NCI-H524 (cell line): ENCODE measurements around the gene HSH2D.

Experiments used
- DNase-seq, 2 experiments: peaks; one replicate each; lab custom pipeline; 2025; lab: John Stamatoyannopoulos, UW

HSH2D gene

DNA sequence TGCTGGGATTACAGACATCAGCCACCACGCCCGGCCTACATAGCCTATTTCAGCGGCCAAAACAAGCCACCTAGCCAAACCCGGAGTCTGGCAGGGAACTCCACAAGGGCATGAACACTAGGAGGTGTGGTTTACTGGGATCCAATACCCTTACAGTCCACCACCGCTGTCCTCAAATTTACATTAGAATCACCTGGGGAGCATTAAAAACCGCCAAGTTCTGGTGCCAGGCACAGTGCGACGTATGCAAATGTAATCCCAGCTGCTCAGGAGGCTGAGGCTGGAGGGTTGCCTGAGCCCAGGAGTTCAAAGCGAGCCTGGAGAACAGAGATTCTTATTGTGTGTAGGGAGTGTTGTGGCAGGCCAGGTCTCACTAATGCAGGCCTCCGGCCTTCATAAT lies 50.0 kb downstream of the HSH2D start:
- no peak for DNase-seq

DNA sequence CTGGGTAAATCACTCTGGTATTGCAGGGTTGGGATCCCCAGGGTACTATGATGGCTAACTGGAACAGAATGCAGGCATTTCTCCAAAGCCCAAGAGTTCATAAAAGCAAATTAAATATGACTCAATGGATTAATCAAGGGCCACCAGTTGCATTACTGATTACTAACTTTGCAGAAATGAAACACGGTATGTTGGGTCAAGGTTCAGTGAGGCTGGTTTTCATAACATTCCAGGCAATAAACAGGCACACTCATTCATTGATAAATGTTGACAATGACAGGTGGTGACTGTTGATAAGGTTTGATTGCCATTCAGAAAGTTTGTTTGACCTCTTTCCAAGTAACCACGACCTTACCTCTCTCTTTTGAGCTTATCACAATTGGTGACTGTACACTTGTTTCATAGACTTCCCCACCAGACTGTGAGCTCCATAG lies 53.7 kb downstream of the HSH2D start:
- no peak for DNase-seq

DNA sequence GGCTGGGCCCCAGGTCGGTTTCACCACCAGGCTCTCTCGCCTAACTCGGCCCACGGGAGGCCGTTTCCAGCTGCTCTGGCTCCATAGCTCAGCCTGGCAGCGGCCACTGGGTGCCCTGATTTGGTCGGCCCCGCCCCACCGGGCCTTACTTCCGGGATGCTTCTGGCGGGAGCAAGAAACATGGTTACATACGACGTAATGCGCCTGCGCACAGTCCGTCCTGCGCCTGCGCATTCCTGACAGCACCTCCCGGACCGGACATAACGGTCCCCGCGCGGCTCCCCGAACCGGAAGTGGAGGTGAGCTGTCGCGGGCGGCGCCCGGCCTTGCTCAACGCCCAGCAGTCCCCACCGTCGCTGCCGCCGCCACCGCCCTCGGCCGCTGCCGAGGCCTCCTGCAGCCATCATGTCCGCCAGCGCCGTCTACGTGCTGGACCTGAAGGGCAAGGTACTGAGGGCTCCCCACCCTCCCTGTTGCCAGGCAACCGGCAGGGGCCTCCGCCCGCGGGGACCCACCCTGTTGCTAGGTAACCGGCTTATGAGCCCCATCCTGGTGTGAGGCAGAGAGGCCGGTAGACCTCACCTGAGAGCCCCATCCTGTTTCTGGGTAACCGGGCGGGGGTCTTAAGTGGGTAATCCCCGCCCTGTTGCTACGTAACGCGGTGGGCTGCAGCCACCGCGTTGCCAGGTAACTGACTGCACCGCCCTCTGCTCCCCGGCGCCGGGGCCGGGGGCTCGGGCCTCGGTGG lies 54.3 kb downstream of the HSH2D start, which contains the start of gene AP1M1:
AP1M1 (plus strand) TSS at position 290 of the 748 bp plus-strand sequence; CDS start at position 406, 116 bp downstream.
- DNase-seq, result peak; percentile 98 to 99

DNA sequence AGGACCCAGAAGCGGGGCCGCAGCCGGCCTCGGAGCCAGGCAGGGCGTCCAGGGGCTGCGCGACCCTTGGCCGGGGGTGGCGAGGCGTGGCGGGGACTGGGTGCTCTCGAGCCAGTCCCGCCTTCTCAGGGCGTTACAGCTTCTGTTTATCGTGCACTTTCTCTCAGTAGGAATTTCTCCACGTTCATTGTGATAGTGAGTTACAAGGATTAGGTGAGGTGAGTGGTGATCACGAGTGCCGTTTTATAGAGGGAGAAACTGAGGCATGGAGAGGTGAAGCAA lies 54.8 kb downstream of the HSH2D start:
- no peak for DNase-seq

DNA sequence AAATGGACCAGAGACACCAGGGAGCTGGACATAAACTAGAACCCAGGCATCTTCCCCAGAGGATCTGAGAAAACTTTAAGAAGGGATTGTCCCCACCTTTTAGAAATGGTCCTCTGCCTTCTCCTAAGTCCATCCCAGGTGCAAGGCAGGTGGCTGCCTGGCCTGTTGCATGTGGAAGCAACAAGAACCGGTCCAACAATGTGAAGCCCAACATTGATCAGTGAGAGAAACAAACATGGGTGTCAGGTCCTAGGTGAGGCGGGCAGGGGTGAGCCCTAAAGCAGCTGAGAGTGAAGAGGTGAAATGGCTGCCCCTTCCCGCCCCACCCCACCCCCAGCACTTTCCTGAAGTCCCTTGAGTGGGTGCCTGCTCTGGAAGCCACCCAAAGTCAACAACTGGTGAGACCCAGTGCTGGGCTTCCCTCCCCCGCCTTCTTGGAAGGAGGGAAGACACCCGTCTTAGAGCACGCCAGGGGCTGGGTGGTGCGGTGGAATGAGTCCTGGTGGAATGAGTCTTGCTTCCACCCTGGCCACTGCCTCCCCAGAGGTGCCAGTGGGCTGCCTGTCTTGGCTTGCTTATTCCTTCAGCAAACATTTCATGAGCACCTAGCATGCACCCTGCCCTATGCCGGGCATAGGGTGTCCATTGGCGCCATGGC lies 55.9 kb downstream of the HSH2D start:
- no peak for DNase-seq

DNA sequence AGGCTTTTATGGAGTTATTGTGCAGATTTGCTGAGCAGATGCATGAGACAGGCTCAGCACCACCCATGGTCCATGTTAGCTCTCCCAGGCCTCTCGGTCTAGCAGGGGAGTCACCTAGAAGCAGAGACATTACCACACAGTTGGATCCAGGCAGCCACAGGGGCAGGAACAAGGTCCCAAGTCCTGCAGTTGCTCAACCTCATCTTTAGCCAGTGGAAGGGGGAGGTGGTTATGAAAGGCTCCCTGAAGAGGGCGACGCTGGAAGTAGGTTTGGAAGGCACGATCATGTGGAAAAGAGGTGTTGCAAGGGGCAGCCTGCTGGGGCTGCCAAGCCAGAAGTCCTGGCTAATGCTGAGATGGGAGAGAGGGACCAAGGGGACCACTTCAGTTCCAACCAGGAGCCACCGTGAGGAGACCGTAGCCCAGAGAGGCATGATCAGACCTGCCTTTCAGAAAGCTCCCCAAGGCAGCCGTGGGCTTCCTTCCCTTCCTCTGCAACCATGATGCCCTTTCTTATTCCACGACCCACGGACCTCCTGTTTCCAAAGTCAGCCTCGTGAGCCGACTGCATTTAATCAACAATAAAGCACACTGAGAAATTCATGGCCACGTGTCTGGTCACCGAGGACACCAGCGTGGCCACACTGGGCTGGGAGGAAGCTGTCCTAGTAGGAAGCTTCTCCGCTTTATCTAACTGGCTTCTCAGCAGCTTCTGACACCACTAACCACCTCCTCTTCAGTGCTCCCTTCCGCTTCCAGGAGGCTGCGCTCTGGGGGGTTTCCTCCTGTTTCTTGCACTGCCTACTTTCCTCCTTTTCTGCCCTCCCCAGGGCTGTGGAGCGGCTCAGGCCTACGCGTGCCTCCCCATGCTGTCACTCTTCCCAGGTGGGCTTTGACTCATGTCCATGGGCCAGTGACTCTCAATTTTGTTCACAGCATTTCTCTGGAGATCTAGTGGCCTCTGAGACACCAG lies 56.8 kb downstream of the HSH2D start:
- DNase-seq, result no peak

DNA sequence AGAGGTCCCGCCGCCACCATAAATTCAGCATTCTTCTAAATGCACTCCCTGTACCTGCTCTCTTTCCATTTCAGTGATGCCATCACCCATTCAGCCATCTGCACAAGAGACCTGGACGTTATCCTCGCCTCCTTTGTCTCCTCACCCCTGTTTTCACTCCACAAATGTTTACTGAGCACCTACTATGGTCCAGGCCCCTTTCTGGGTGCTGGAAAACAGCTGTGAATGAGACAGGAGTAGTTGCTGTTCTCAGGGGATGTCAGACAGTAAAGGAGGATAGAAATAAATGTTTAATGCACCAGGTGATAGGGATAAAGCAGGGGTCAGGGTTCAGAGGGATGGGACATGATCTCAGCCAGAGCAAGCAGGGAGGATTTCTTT lies 57.5 kb downstream of the HSH2D start:
- DNase-seq, result no peak

DNA sequence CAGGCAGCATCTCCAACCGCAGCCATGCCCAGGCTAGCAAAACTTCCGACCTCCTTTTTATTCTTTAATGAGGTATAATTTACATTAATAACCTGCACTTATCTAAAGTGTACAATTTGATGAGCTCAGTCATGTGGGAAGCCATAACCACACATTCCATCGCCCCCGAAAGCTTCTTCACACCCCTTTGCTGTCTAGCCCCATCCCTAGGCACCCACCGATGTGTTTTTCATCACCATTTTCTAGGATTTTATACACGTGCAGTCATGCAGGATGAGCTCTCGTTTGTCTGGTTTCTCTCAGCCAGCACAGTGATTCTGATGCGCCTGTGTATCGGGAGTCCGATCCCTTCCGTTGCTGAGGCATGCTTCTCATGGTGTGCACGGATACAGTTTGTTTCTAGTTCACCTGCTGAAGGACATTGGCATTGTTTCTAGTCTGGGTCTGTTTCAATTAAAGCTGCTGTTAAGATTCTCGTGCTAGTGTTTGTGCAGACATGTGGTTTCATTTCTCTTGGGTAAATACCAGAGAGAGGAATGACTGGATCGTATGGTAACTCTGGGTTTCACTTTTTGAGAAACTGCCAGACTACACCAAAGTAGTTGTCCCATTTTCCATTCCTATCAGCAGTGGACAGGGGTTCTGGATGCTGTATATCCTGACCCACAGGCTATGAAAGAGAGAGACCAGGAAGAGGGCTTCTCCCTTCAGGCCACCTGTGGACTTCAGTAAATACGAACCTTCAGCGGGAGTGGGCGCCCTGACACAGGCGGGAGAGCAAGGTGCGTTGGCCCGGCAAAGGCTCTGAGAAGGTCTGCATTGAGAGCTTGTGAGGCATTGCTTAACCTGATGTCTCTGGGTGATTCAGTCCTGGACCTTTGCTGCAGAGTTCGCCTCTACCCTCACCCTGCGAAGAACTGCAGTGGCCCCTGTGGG lies 59.1 kb downstream of the HSH2D start:
- DNase-seq, result no peak

DNA sequence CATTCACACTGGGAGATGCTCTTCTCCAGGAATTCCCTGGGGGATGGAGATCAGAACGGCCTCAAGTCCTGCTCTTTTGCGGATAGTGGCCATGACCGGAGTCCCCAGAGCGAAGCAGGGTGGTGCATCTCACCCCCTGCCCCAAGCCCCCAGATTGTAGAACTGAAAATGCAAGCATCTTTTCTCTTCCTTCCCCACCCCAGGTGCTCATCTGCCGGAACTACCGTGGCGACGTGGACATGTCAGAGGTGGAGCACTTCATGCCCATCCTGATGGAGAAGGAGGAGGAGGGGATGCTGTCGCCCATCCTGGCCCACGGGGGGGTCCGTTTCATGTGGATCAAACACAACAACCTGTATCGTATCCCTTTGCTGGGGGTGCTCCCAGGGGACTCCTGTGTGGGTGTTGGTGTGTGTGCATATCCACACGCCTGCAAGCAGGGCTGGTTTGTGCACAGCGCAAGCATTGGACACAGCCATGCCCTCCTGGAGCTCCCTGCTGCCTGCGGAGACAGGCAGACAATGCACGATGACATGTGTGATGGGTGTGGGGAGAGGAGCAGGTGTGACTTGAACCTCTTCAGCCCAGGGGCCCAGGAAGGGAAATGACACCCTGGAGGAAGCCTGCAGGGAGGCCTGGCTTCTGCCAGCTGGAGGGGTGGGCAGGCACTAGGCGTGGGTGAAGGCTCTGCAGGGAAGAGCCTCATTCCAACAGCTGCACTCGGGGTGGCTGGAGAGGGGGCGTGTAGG lies 59.9 kb downstream of the HSH2D start:
- no peak for DNase-seq

DNA sequence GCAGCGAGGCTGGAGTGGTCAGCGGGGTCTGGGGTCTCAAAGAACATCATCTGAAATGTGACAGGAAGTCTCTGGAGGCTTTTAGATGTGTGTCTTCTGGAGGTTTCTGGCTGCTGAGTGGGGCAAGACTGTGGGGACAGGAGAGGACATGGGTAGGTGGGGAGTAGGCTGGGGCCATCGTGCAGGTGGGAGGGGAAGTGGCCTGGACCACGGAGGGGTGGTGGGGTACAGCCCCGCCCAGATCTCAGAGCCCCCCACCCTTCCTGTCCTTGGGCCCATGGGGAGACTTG lies 60.5 kb downstream of the HSH2D start:
- no peak for DNase-seq

DNA sequence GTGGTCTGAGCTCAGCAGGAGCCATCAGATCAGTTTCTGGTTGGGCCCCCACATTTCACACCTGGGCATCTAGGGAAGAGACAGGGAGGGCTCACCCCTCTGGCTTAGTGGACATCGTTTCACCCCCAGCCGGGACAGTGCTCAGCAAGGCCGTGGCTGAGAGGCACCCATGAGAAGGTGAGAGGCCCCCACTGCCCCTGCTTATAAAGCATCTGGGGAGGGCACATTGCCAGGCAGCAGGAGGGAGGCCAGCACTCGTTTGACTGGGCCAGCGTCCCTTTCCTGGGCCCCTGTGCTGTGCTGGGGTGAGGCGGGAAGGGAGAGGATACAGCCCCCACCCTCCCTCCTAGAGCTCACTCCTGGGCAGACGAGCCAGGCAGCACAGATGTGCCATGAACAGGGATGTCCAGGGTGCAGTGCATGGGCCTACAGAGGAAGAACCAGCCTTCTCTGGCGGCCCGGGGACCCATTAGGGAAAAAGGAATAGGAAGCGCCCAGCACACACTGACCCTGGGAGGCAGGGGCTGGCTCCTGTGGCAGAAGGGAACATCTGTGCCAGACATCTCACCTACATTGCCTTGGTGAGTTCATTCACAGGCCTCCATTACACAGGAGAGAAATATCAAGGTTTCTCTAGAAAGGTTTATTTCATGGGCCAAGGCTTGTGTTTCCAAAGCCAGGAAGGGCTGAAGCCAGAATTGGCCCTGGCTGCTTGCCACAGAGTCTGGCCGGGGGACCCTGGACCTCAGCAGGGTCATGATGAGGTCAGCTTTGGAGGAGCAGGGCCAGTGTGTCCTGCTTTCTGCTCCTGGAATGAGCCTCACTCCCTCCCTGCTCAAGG lies 61.9 kb downstream of the HSH2D start:
- DNase-seq, result no peak

DNA sequence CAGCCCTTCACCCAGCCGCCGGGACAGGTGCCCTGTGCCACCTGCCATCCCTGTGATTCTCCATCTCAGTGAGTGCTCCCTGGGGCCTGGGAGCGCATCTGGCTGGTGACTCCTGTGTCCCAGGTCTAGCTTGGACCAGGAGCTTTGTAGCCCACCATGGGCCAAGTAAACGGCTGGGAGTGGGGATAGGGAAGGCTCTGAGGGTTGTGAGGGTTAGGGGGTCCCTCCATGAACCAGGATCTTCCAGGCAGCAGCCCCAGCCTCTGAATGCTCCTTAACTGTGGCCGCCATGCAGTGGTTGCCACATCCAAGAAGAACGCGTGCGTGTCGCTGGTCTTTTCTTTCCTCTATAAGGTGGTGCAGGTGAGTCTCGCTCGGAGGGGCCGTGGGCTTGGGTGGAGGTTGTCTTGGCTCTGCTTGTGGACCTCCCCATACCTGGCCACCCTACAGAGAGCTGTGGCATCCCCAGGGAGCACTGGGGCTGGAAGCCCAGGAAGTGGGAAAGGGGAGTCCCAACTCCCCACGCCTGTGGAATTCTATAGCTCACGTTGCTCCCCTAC lies 62.6 kb downstream of the HSH2D start:
- DNase-seq, result no peak

DNA sequence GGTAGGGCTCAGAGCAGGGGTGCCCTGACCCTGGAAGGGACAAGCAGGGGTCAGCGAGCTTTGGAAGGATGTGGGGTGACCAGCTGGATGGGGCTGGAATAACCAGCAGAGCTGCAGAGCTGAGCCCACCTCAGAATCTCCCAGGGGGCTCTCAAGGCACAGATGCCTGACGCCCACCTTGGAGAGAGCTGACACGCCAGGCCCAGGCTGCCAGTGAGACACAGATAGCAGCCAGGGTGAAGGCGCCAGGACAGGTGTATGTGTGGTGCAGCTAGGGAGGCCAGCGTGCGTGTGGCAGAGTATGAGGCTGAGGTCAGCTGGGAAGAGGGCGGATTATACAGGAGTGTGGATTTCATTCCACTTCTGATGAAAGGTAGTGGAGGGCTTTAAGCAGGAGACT lies 63.2 kb downstream of the HSH2D start:
- DNase-seq, result no peak

DNA sequence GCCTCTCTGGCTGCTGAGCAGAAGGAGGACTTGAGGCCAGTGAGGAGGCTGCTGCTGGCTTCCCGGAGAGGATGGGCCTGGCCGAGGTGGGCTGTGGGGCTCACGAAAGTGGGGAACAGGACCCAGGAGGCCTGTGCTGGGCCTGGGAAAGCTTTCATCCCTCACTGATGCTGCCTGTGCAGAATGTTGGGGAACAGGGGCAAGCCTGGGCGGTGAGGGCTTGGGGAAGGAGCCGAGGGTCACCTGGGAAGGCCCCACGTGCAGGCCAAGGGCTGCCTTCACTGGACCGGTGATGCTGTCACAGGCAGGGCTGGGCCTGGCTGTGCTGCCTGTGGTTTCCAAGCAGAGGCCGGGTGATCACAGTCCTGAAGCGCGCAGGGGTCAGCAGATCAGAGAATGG lies 63.6 kb downstream of the HSH2D start:
- DNase-seq, result no peak

DNA sequence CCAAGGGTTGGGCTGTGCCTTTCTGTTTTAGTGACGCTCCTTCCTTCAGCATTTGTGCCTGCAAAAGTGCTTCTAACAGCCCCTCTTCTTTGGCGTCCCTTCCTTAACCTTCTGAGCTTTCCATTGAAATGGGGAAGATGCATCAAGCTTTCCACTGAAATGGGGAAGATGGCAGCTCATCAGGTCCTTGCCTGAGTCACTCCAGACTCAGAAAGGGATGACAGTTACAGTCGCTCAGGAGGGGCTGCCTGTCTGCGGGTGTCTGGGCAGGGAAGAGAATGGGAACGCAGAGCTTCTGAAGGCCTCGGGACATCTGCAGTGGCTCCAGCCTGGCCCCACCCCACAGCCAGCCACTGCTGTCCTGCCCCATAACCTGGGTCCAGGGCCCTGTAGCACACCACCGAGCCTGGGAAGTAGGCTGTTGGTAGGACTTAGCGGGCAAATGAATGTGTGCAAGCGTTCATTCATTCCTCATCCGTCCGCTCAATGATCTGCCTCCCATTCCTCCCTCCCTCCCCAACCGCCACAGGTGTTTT lies 64.1 kb downstream of the HSH2D start:
- DNase-seq, result no peak
